NCI-H1417 (cell line): ENCODE results near the gene CD14.
"Not testable (repeated sequence)": the region's sequence is repeated elsewhere in the genome, so short reads cannot be mapped to it uniquely, and the experiment has no call there.

Experiments
- DNase-seq, 3 experiments: peaks; one replicate each; lab custom pipeline; 2025; lab: John Stamatoyannopoulos, UW

Gene CD14

GRCh38 chr5:140635291-140636257 lies 2.6 kb upstream of the CD14 start:
- DNase-seq = no peak

GRCh38 chr5:140634103-140634502 lies 1.1 kb upstream of the CD14 start:
- no peak for DNase-seq

GRCh38 chr5:140633501-140633900 lies 526 bp upstream of the CD14 start:
- DNase-seq = no peak

- peak in 2 of 3 experiments; percentile 77 to 80 for DNase-seq
Measured at GRCh38 chr5:140632366-140633020, 482 bp downstream of the CD14 start.

- peak in 2 of 3 experiments; percentile 31 to 77 for DNase-seq
Measured at GRCh38 chr5:140631831-140632365, 1.1 kb downstream of the CD14 start.

GRCh38 chr5:140631036-140631417 lies 1.9 kb downstream of the CD14 start:
- DNase-seq = no peak

- no peak for DNase-seq
Measured at GRCh38 chr5:140630292-140631035, 2.5 kb downstream of the CD14 start.

- no peak for DNase-seq
Measured at GRCh38 chr5:140628711-140629110, 4.3 kb downstream of the CD14 start.

GRCh38 chr5:140627972-140628371 lies 5.0 kb downstream of the CD14 start:
- no peak for DNase-seq

GRCh38 chr5:140624886-140625285 lies 8.1 kb downstream of the CD14 start:
- not testable (repeated sequence) for DNase-seq

GRCh38 chr5:140623061-140623460 lies 9.9 kb downstream of the CD14 start:
- not testable (repeated sequence) for DNase-seq

- DNase-seq = no peak
Measured at GRCh38 chr5:140622301-140622700, 10.7 kb downstream of the CD14 start.

- DNase-seq = no peak
Measured at GRCh38 chr5:140611020-140611521, 21.9 kb downstream of the CD14 start.

- no peak for DNase-seq
Measured at GRCh38 chr5:140609126-140609525, 23.8 kb downstream of the CD14 start.

GRCh38 chr5:140608722-140609121 lies 24.3 kb downstream of the CD14 start:
- no peak for DNase-seq

GRCh38 chr5:140607031-140607430 lies 25.9 kb downstream of the CD14 start:
- DNase-seq = no peak

GRCh38 chr5:140605879-140606278 lies 27.1 kb downstream of the CD14 start:
- DNase-seq = no peak

- DNase-seq = no peak
Measured at GRCh38 chr5:140603734-140604133, 29.2 kb downstream of the CD14 start.

- not testable (repeated sequence) for DNase-seq
Measured at GRCh38 chr5:140603446-140603698, 29.6 kb downstream of the CD14 start.

- DNase-seq = no peak
Measured at GRCh38 chr5:140602147-140602546, 30.8 kb downstream of the CD14 start.

GRCh38 chr5:140600096-140600495 lies 32.9 kb downstream of the CD14 start:
- DNase-seq = no peak

GRCh38 chr5:140598836-140599235 lies 34.1 kb downstream of the CD14 start:
- DNase-seq = no peak
